ENCODE results near the gene GOLGA8A. TPM values are rescaled to one million over a fixed set of nuclear protein-coding genes. Genes with fewer than 3 reads are reported as not detected.

GOLGA8A gene
- total RNA-seq (2022; extraction: Qiagen RNA extraction; ENCODE audit: low read depth) = 5.9 to 10.4 TPM (median 7.3 TPM) in 5 replicates

GRCh38 chr15:34437687-34438086, at the start of gene GOLGA8A:
GOLGA8A (minus strand) TSS chr15:34437808; CDS start chr15:34389691, 48,117 bp downstream.

Other genes with a start within 250 kb of the GOLGA8A start
- gene KATNBL1, start 227.7 kb downstream of the GOLGA8A start, total RNA-seq (2022; extraction: Qiagen RNA extraction; ENCODE audit: low read depth) = 30.8 to 40.7 TPM (median 35.1 TPM) in 5 replicates
- gene EMC4, start 212.8 kb downstream of the GOLGA8A start, total RNA-seq (2022; extraction: Qiagen RNA extraction; ENCODE audit: low read depth) = 194 to 216 TPM (median 207 TPM) in 5 replicates
- 4.5 to 8.9 TPM (median 7.1 TPM) in 5 replicates for gene SLC12A6, start 100.0 kb downstream of the GOLGA8A start, total RNA-seq (2022; extraction: Qiagen RNA extraction; ENCODE audit: low read depth)
- gene NOP10, start 94.7 kb downstream of the GOLGA8A start, total RNA-seq (2022; extraction: Qiagen RNA extraction; ENCODE audit: low read depth) = 552 to 613 TPM (median 573 TPM) in 5 replicates
- not detected in 5 replicates for gene NUTM1, start 94.5 kb downstream of the GOLGA8A start, total RNA-seq (2022; extraction: Qiagen RNA extraction; ENCODE audit: low read depth)
- gene LPCAT4, start 70.6 kb downstream of the GOLGA8A start, total RNA-seq (2022; extraction: Qiagen RNA extraction; ENCODE audit: low read depth) = 44.4 to 69.2 TPM (median 62.5 TPM) in 5 replicates
- 13.4 to 20.1 TPM (median 16.5 TPM) in 5 replicates for gene GOLGA8B, start 145.8 kb upstream of the GOLGA8A start, total RNA-seq (2022; extraction: Qiagen RNA extraction; ENCODE audit: low read depth)